ENCODE results near the gene PRKG1. TPM values are rescaled to one million over a fixed set of nuclear protein-coding genes. Genes with fewer than 3 reads are reported as not detected.

The PRKG1 gene
- total and polyA plus RNA-seq, 2 donors from 2014 or later: 3.6 to 14.8 TPM

DNA sequence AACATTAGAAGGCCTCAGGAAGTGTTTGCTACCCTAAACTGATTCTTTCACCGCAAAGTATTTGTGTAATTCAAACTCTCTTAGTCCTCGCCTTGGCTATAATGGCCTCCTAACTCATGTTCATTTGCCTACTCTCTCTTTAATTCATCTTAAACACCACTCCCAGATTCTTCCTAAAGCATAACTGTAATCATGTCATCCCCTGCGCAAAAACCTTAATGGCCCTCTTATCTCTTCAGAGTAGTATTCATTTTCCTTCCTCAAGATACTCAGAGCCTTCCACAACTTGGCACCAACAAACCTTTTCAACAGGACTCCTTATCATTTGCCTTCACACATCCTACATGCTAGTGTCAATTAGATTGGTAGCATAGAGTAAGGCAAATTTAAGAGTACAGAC is 582.2 kb downstream of the PRKG1 start:
- H3K27ac ChIP-seq (ENCODE audit: low read depth in 2 of 2, low read length in 2 of 2): no peak overlapping the region
- no peak overlapping the region for H3K9ac ChIP-seq (ENCODE audit: low read length in 3 of 3)
- no peaks in the 10 kb centered on the region for H3K36me3 ChIP-seq (ENCODE audit: control insufficient read depth in 2 of 3, insufficient read depth in 3 of 3, low read length in 3 of 3)
- no peaks in the 10 kb centered on the region for H3K4me1 ChIP-seq (ENCODE audit: control insufficient read depth in 2 of 3, insufficient read depth in 2 of 3, low read depth in 1 of 3, low read length in 3 of 3)
- intact Hi-C loops (cut with DNase I): no loop called here
- FAIRE-seq (no peak), DNase-seq (peak in 2 of 5 donors; percentile 32 to 44)
- H3K27me3 ChIP-seq (ENCODE audit: control insufficient read depth, insufficient read depth, low read length): no peaks in the 10 kb centered on the region
- H3K4me3 ChIP-seq (ENCODE audit: low read length in 3 of 3): no peak overlapping the region
- TF ChIP-seq, protein P1, sequence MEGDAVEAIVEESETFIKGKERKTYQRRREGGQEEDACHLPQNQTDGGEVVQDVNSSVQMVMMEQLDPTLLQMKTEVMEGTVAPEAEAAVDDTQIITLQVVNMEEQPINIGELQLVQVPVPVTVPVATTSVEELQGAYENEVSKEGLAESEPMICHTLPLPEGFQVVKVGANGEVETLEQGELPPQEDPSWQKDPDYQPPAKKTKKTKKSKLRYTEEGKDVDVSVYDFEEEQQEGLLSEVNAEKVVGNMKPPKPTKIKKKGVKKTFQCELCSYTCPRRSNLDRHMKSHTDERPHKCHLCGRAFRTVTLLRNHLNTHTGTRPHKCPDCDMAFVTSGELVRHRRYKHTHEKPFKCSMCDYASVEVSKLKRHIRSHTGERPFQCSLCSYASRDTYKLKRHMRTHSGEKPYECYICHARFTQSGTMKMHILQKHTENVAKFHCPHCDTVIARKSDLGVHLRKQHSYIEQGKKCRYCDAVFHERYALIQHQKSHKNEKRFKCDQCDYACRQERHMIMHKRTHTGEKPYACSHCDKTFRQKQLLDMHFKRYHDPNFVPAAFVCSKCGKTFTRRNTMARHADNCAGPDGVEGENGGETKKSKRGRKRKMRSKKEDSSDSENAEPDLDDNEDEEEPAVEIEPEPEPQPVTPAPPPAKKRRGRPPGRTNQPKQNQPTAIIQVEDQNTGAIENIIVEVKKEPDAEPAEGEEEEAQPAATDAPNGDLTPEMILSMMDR (IDR thresholded peaks at IDR 0.05; ENCODE audit: borderline replicate concordance, extremely low read depth, insufficient read depth): no peak
- no peaks in the 10 kb centered on the region for H3K9me3 ChIP-seq (ENCODE audit: control insufficient read depth in 2 of 3, insufficient read depth in 1 of 3, low read length in 3 of 3)

GRCh38 chr10:51658000-51658399 is 583.7 kb downstream of the PRKG1 start:
- DNase-seq: no peak
- TF ChIP-seq, protein P1 (IDR thresholded peaks at IDR 0.05; ENCODE audit: borderline replicate concordance, extremely low read depth, insufficient read depth): no peak

GRCh38 chr10:51659344-51659743 is 585.1 kb downstream of the PRKG1 start:
- H3K27ac ChIP-seq (ENCODE audit: low read depth in 2 of 2, low read length in 2 of 2): no peak overlapping the region
- no peaks in the 10 kb centered on the region for H3K9me3 ChIP-seq (ENCODE audit: control insufficient read depth in 2 of 3, insufficient read depth in 1 of 3, low read length in 3 of 3)
- no peak overlapping the region for H3K9ac ChIP-seq (ENCODE audit: low read length in 3 of 3)
- no peak for FAIRE-seq
- TF ChIP-seq, protein P1 (IDR thresholded peaks at IDR 0.05; ENCODE audit: borderline replicate concordance, extremely low read depth, insufficient read depth): no peak
- intact Hi-C loops (cut with DNase I): no loop called here
- H3K4me3 ChIP-seq (ENCODE audit: low read length in 3 of 3): no peak overlapping the region
- no peak for DNase-seq
- H3K27me3 ChIP-seq (ENCODE audit: control insufficient read depth, insufficient read depth, low read length): no peaks in the 10 kb centered on the region
- H3K4me1 ChIP-seq (ENCODE audit: control insufficient read depth in 2 of 3, insufficient read depth in 2 of 3, low read depth in 1 of 3, low read length in 3 of 3): no peaks in the 10 kb centered on the region
- H3K36me3 ChIP-seq (ENCODE audit: control insufficient read depth in 2 of 3, insufficient read depth in 3 of 3, low read length in 3 of 3): no peaks in the 10 kb centered on the region

More at GRCh38 chr10:51658000-51658399, 583.7 kb downstream of the PRKG1 start:
- FAIRE-seq: no peak
- no peaks in the 10 kb centered on the region for H3K9me3 ChIP-seq (ENCODE audit: control insufficient read depth in 2 of 3, insufficient read depth in 1 of 3, low read length in 3 of 3)
- H3K36me3 ChIP-seq (ENCODE audit: control insufficient read depth in 2 of 3, insufficient read depth in 3 of 3, low read length in 3 of 3): no peaks in the 10 kb centered on the region
- no peaks in the 10 kb centered on the region for H3K27me3 ChIP-seq (ENCODE audit: control insufficient read depth, insufficient read depth, low read length)
- intact Hi-C loops (cut with DNase I): no loop called here
- H3K9ac ChIP-seq (ENCODE audit: low read length in 3 of 3): no peak overlapping the region
- H3K27ac ChIP-seq (ENCODE audit: low read depth in 2 of 2, low read length in 2 of 2): no peak overlapping the region
- H3K4me1 ChIP-seq (ENCODE audit: control insufficient read depth in 2 of 3, insufficient read depth in 2 of 3, low read depth in 1 of 3, low read length in 3 of 3): no peaks in the 10 kb centered on the region
- H3K4me3 ChIP-seq (ENCODE audit: low read length in 3 of 3): no peak overlapping the region

DNA sequence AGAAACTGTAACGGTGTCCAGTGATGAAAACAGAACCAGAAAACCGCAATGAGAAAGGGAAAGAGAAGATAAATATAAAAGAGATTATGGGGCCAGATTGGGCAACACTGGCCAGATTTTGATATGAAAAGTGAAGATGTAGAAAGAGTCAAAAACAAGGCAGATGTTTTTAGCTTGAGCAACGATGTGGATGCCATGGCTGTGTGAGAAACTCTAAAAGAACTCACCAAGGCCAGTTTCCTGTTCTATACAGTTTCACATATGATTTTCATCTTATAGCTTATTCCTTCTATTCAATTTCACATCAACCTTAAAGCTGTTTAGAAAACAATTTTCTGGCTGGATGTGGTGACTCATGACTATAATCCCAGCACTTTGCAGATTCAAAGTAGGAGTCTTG is 588.8 kb downstream of the PRKG1 start:
- Histone ChIP-seq H3K9ac (ENCODE audit: low read length in 3 of 3) (no peak overlapping the region), H3K9me3 (ENCODE audit: control insufficient read depth in 2 of 3, insufficient read depth in 1 of 3, low read length in 3 of 3) (no peaks in the 10 kb centered on the region), H3K27me3 (ENCODE audit: control insufficient read depth, insufficient read depth, low read length) (no peaks in the 10 kb centered on the region), H3K4me3 (ENCODE audit: low read length in 3 of 3) (no peak overlapping the region), H3K36me3 (ENCODE audit: control insufficient read depth in 2 of 3, insufficient read depth in 3 of 3, low read length in 3 of 3) (no peaks in the 10 kb centered on the region), H3K27ac (ENCODE audit: low read depth in 2 of 2, low read length in 2 of 2) (no peak overlapping the region), H3K4me1 (ENCODE audit: control insufficient read depth in 2 of 3, insufficient read depth in 2 of 3, low read depth in 1 of 3, low read length in 3 of 3) (no peaks in the 10 kb centered on the region)
- no peak for FAIRE-seq
- no peak for DNase-seq
- TF ChIP-seq, protein P1 (IDR thresholded peaks at IDR 0.05; ENCODE audit: borderline replicate concordance, extremely low read depth, insufficient read depth): no peak
- intact Hi-C loops (cut with DNase I): no loop called here
